Common myeloid progenitor, CD34-positive (primary cell): ENCODE measurements around the gene KIAA1328.

Experiments used
- CTCF ChIA-PET: fragments of 350-600 bp; sonication (Branson Sonifier 250); formaldehyde crosslinking; loops from one replicate; lab custom pipeline; 2021; ENCODE audit warnings: antibody characterized with exemption; lab: Charles Lee
- POLR2A ChIA-PET: fragments of 350-600 bp; sonication (Branson Sonifier 250); formaldehyde crosslinking; loops from one replicate; lab custom pipeline; 2021; ENCODE audit warnings: antibody characterized with exemption; lab: Charles Lee
- DNase-seq, 3 donors: peaks; one replicate each; pipeline versions ENCODE4 v3.0.0 to v3.0.0-alpha.2; 2013
- H3K27ac ChIP-seq, 2 experiments: 1 replicate in 1 of 2; 2 replicates in 1 of 2; pipeline ENCODE4 v1.7.0; 2013; ENCODE audit warnings: inconsistent platforms in 2 of 2, low read length in 2 of 2, mild to moderate bottlenecking in 2 of 2, low read depth in 1 of 2, moderate library complexity in 1 of 2; ENCODE audit not compliant: severe bottlenecking in 2 of 2, insufficient read depth in 1 of 2, poor library complexity in 1 of 2
- H3K27me3 ChIP-seq, 5 experiments: replicated peaks in 2 of 5; 1 replicate in 3 of 5; 2 replicates in 2 of 5; pipeline versions ENCODE4 v1.6.1 to v1.7.0; 2013; ENCODE audit warnings: low read length in 4 of 5, mild to moderate bottlenecking in 2 of 5, moderate library complexity in 2 of 5, inconsistent platforms in 1 of 5; ENCODE audit not compliant: insufficient read depth in 5 of 5, control insufficient read depth in 4 of 5
- H3K36me3 ChIP-seq, 4 experiments: 1 replicate in 2 of 4; 2 replicates in 2 of 4; pipeline versions ENCODE4 v1.6.1 to v1.7.0; 2013; ENCODE audit warnings: low read length in 3 of 4, control low read depth in 1 of 4, mild to moderate bottlenecking in 1 of 4; ENCODE audit not compliant: control insufficient read depth in 4 of 4, insufficient read depth in 4 of 4
- H3K4me1 ChIP-seq, 4 experiments: 1 replicate in 3 of 4; 2 replicates in 1 of 4; pipeline versions ENCODE4 v1.6.1 to v1.7.1; 2013; ENCODE audit warnings: low read length in 3 of 4, mild to moderate bottlenecking in 3 of 4, control low read depth in 1 of 4, inconsistent platforms in 1 of 4, moderate library complexity in 1 of 4; ENCODE audit not compliant: control insufficient read depth in 4 of 4, insufficient read depth in 4 of 4; ENCODE audit errors: control extremely low read depth in 1 of 4
- H3K4me3 ChIP-seq, 7 experiments: 1 replicate in 4 of 7; 2 replicates in 3 of 7; pipeline versions ENCODE4 v1.5.1 to v1.7.0; 2013; ENCODE audit warnings: mild to moderate bottlenecking in 7 of 7, low read length in 6 of 7, moderate library complexity in 6 of 7, inconsistent platforms in 2 of 7, low read depth in 2 of 7, control low read depth in 1 of 7; ENCODE audit not compliant: insufficient read depth in 4 of 7, control insufficient read depth in 1 of 7; ENCODE audit errors: extremely low read depth in 1 of 7
- H3K9me3 ChIP-seq, 5 experiments: 1 replicate in 4 of 5; 2 replicates in 1 of 5; pipeline versions ENCODE4 v1.6.1 to v1.7.1; 2013; ENCODE audit warnings: low read length in 4 of 5, mild to moderate bottlenecking in 2 of 5, inconsistent platforms in 1 of 5, low read depth in 1 of 5, moderate library complexity in 1 of 5; ENCODE audit not compliant: control insufficient read depth in 4 of 5, insufficient read depth in 2 of 5; ENCODE audit errors: control extremely low read depth in 1 of 5
- WGBS: methylation state at CpG from one replicate; pipeline ENCODE4 v1.1.5; 2013; ENCODE audit not compliant: insufficient coverage; 5-methylcytosine and 5-hydroxymethylcytosine counted together

KIAA1328 gene

DNA sequence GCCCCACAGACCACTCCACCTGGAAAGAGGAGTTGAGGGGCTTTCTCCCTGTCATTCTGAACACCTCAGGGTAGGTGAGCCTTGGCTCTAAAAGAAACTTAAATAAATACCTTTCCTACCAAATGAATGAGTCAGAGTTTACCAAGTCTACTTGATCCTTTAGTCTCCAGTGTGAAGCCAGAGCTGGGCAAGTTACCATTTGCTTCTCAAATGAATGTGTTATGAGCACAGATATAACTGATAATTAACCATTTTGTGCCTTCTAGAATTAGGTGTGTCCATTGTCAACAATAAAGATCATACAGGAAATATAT is 347.7 kb downstream of the KIAA1328 start:
- Histone ChIP-seq H3K4me3 (no peak overlapping the region), H3K4me1 (no peaks in the 10 kb centered on the region), H3K27ac (no peak overlapping the region), H3K27me3 (no peaks in the 10 kb centered on the region), H3K36me3 (peaks cover 0 to 2% (median under 1%) of the 10 kb centered on the region in 4 experiments), H3K9me3 (peaks cover 0 to 1% (median 0%) of the 10 kb centered on the region in 5 experiments)
- no peak for DNase-seq
- ChIA-PET POLR2A (interaction anchor here (0.6 kb wide), 1 partner anchor 185 kb away, joined by 3 read pairs; no protein-coding TSS in a partner anchor), CTCF (no interaction called here)

DNA sequence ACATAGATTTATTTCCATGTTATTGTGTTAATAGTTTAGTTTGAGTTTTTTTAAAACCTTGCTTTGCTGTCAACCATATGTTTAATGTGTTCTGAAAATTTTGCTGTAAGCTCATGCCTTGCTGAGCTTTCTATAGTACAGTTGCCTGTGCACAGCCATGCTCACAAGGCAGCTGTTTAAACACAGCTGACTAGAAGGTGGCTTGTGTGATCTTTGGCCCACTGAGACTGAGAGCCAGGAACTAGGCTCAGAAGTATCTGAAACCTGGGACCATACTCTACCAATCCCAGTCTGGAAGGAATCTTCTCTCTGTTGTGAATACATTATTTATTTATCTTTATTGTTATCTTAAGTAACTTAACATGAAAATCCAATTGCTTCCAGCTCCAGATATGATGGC is 350.5 kb downstream of the KIAA1328 start:
- H3K9me3 ChIP-seq = peaks cover 0 to 1% (median 0%) of the 10 kb centered on the region in 5 experiments
- H3K4me3 ChIP-seq = no peak overlapping the region
- no peak overlapping the region for H3K27ac ChIP-seq
- ChIA-PET POLR2A (no interaction called here), CTCF (no interaction called here)
- H3K36me3 ChIP-seq = peaks cover 0 to 2% (median 0%) of the 10 kb centered on the region in 4 experiments
- H3K4me1 ChIP-seq = no peaks in the 10 kb centered on the region
- no peak for DNase-seq
- no peaks in the 10 kb centered on the region for H3K27me3 ChIP-seq

DNA sequence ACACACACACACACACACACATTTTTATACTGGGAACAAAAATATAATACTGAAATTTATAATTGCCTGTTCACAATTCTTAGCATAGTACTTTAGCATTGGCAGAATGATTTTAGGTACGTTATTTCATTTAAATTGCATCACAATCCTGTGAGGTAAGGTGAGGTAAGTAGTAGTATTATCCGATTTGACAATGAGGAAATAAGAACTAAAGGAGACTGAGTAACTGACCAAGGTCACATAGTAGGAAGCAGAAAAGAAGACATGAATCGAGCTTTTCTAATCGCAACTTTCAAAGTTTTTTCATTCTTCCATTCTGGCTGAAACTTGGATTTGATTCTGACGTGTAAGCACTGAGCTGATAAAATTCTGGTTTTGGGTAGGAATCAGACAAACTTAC is 351.2 kb downstream of the KIAA1328 start:
- Histone ChIP-seq H3K4me1 (no peaks in the 10 kb centered on the region), H3K27ac (no peak overlapping the region), H3K27me3 (no peaks in the 10 kb centered on the region), H3K36me3 (peaks cover 0 to 2% (median 0%) of the 10 kb centered on the region in 4 experiments), H3K4me3 (no peak overlapping the region), H3K9me3 (peaks cover 0 to 1% (median 0%) of the 10 kb centered on the region in 5 experiments)
- CTCF ChIA-PET = no interaction called here
- 100% methylated on average over 3 of the region's 5 CpGs for WGBS
- POLR2A ChIA-PET = no interaction called here
- DNase-seq = no peak

DNA sequence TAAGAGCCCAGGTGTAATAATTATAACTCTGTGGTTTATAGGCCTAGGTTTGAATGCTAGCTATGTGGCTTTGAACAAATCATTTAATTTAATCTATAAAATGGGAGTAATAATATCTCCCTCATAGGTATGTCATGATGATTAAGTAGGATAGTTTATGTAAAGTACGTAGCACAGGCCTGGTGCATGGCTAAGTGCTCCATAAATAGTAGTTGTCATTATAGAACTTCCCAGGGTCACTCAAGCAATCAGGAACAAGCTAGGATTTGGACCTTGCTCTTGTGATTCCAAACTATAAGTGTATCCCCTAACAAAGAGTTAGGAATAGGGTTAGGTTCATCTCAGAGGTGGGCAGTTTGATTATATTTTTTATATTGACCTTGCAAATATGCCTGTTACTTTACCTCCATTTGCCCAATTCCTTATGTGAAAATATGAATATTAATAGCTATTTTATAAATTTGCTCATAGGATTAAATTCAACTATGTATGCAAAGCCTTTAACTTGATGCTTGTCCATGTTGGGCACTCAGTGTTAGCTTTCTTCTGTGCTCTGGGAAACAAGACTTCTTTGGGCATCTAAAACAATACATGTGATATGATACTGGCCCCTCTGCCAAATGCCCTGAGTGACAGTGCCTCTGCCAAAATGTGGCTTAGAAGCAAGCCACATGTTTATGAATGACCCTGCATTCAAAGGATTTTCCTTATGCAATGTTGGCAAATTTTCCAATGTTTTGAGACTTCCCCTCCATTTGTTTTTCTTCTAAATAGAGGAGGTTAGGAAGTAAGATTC is 353.6 kb downstream of the KIAA1328 start:
- Histone ChIP-seq H3K36me3 (no peaks in the 10 kb centered on the region), H3K4me3 (no peak overlapping the region), H3K4me1 (no peaks in the 10 kb centered on the region), H3K27ac (no peak overlapping the region), H3K27me3 (no peaks in the 10 kb centered on the region), H3K9me3 (peaks cover 0 to 1% (median 0%) of the 10 kb centered on the region in 5 experiments)
- ChIA-PET POLR2A (no interaction called here), CTCF (interaction anchor here (1.4 kb wide), 1 partner anchor 29 kb away, joined by 4 read pairs; no protein-coding TSS in a partner anchor)
- DNase-seq = no peak
- 100% methylated on average over 1 of the region's 1 CpG for WGBS

DNA sequence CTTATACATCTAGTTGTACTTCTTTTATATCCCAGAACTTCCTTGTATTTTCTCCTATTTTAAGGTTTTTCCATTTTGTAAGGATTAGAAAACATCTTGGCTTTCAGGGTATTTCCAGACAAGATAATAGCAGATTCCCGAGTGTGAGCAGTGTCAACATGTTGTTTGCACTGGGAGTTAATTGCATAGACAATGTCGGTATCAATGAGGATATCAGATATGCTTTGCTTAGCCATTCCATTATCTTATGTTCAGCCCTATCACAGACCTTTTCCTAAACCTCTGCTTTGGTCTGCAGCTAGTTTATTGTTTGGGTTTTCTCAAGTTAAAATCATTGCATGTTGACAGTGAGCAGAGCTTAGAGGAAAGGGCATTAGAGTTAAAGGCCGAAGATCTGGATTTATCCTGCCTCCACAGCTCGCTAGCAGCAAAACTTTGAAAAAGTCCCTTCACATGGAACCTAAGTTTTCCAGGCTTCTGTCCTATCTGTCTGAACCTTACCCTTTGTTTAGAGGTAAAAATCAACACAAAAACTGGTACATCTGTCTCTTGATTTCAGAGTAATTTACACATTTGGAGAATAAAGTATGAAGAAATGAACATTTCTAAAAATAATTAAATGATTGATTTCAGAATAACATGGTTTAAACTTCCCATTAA is 355.4 kb downstream of the KIAA1328 start:
- Histone ChIP-seq H3K27ac (no peak overlapping the region), H3K4me1 (no peaks in the 10 kb centered on the region), H3K9me3 (peaks cover 0 to 1% (median 0%) of the 10 kb centered on the region in 5 experiments), H3K36me3 (no peaks in the 10 kb centered on the region), H3K4me3 (no peak overlapping the region), H3K27me3 (no peaks in the 10 kb centered on the region)
- DNase-seq = no peak
- ChIA-PET POLR2A (no interaction called here), CTCF (no interaction called here)
- 100% methylated on average over 2 of the region's 4 CpGs for WGBS

DNA sequence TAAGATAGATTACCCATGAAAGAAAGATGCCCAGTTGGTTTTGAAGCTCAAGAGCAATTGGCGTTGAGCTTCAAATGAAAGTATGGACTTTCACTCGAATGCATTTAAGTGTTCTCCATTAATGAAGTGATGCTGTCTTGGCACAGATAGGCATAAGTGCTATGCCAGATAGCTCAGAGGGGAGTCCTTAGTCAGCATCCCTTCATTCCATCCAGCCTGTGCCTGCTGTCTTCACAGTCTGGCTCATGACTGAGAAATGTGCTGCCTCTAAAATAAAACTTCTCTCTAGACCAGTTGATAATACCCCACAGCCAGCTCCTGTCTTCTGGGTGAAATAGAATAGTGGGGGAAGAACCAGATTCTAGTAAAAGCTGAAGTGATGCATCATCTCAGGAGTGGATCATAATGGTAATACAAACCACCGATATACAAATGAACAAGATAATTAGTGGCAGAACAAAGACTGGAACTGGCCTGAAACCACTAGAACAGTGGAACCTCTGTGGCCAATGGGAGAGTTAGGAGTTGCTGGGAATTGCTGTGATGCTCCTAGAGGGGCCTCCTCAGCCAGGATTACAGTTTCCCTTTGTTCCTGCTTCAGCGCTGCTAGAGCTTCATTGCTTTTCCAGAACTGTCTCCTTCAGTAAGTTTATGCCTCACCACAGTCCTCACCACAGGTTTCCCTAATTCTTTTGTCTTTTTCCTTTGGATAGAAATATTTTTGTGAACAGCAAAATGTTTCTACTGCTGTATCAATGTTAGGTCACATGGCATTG is 359.3 kb downstream of the KIAA1328 start:
- 93% methylated on average over 2 of the region's 4 CpGs for WGBS
- CTCF ChIA-PET = no interaction called here

DNA sequence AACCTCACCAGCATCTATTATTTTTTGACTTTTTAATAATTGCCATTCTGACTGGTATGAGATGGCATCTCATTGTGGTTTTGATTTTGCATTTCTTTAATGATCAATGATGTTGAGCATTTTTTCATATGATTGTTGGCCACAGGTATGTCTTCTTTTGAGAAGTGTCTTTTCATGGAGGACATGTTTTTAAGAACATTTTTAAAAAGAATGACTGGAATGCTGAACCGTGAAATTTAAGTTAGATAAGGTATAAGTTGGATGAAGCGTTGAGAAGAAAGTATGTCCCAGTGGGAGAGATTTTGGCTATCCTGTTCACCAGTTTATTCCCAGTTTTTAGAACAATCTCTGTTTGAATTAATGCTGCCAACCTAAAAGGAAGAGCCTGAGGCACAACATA is 370.8 kb downstream of the KIAA1328 start:
- H3K4me3 ChIP-seq = no peak overlapping the region
- WGBS = 100% methylated on average over 1 of the region's 2 CpGs
- H3K9me3 ChIP-seq = peaks cover 0 to 27% (median 8%) of the 10 kb centered on the region in 5 experiments
- no peaks in the 10 kb centered on the region for H3K27me3 ChIP-seq
- H3K27ac ChIP-seq = no peak overlapping the region
- no peaks in the 10 kb centered on the region for H3K4me1 ChIP-seq
- DNase-seq = no peak
- ChIA-PET CTCF (no interaction called here), POLR2A (no interaction called here)
- H3K36me3 ChIP-seq = peaks cover 0 to 3% (median 0%) of the 10 kb centered on the region in 4 experiments

More for the DNA sequence above, 359.3 kb downstream of the KIAA1328 start:
- no peak overlapping the region for H3K27ac ChIP-seq
- POLR2A ChIA-PET = no interaction called here
- no peak overlapping the region for H3K4me3 ChIP-seq
- H3K9me3 ChIP-seq = peaks cover 0 to 1% (median 0%) of the 10 kb centered on the region in 5 experiments
- H3K27me3 ChIP-seq = no peaks in the 10 kb centered on the region
- DNase-seq = no peak
- no peaks in the 10 kb centered on the region for H3K4me1 ChIP-seq
- H3K36me3 ChIP-seq = no peaks in the 10 kb centered on the region
